ENCODE data around the gene SCPEP1.

DNA sequence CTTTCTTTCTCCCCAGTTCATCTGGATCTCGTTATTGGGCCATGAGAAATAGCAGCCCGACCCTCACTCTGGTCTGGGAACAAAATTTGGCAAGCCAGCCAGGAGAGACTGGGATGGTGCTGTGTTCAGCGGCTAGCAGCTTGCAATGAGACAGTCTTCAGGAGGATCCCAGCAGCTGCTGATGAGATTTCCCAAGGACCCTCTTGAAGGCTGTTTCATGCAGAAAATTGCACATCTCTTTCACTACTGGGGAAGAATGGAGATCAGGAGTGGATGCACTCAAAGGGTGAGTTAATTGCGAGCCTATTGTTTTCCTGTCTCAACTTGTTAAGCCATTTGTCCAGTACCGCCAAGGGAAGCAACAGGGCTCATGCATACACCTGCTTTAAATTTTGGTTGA, 11.6 kb upstream of the SCPEP1 start:
- TF ChIP-seq, protein P1, sequence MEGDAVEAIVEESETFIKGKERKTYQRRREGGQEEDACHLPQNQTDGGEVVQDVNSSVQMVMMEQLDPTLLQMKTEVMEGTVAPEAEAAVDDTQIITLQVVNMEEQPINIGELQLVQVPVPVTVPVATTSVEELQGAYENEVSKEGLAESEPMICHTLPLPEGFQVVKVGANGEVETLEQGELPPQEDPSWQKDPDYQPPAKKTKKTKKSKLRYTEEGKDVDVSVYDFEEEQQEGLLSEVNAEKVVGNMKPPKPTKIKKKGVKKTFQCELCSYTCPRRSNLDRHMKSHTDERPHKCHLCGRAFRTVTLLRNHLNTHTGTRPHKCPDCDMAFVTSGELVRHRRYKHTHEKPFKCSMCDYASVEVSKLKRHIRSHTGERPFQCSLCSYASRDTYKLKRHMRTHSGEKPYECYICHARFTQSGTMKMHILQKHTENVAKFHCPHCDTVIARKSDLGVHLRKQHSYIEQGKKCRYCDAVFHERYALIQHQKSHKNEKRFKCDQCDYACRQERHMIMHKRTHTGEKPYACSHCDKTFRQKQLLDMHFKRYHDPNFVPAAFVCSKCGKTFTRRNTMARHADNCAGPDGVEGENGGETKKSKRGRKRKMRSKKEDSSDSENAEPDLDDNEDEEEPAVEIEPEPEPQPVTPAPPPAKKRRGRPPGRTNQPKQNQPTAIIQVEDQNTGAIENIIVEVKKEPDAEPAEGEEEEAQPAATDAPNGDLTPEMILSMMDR (IDR thresholded peaks at IDR 0.05) = no peak
- TF ChIP-seq POLR2A (IDR thresholded peaks at IDR 0.05) = no peak
